BLaER1 (cell line): ENCODE results near the gene MSMP.

Source experiments
- H3K27ac ChIP-seq: shearing (Covaris generic); formaldehyde crosslinking; 2 replicates; pipeline ENCODE4 v1.8.1; 2022
- H3K27me3 ChIP-seq: shearing (Covaris generic); formaldehyde crosslinking; 2 replicates; pipeline ENCODE4 v1.8.1; 2022
- H3K36me3 ChIP-seq: shearing (Covaris generic); formaldehyde crosslinking; 2 replicates; pipeline ENCODE4 v1.8.1; 2022
- H3K4me1 ChIP-seq: shearing (Covaris generic); formaldehyde crosslinking; 2 replicates; pipeline ENCODE4 v1.8.1; 2022
- H3K4me2 ChIP-seq: shearing (Covaris generic); formaldehyde crosslinking; 2 replicates; pipeline ENCODE4 v1.8.1; 2022
- H3K4me3 ChIP-seq: shearing (Covaris generic); formaldehyde crosslinking; 2 replicates; pipeline ENCODE4 v1.8.1; 2022
- H3K9ac ChIP-seq: shearing (Covaris generic); formaldehyde crosslinking; 2 replicates; pipeline ENCODE4 v1.8.1; 2022
- H3K9me3 ChIP-seq: shearing (Covaris generic); formaldehyde crosslinking; 2 replicates; pipeline ENCODE4 v1.8.1; 2022
- H4K20me1 ChIP-seq: shearing (Covaris generic); formaldehyde crosslinking; 2 replicates; pipeline ENCODE4 v1.8.1; 2022
- Cebpa-rat ChIP-seq: shearing (Covaris generic); IDR thresholded peaks from 2 replicates; pipeline ENCODE4 v1.8.1; 2022

Gene MSMP

DNA sequence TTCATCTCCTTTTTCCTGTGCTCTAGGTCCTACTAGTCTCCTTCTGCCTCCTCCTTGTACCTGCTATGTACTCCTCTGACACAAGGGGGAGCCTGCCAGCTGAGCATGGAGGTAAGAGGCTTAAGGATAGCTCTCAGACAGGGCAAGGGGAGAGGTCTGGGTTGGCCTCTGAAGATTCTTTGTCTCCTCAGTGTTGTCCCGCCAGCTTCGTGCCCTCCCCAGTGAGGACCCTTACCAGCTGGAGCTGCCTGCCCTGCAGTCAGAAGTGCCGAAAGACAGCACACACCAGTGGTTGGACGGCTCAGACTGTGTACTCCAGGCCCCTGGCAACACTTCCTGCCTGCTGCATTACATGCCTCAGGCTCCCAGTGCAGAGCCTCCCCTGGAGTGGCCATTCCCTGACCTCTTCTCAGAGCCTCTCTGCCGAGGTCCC, 17.9 kb downstream of the MSMP start:
- no peak for TF ChIP-seq Cebpa-rat
- no peak overlapping the region for H3K4me3 ChIP-seq
- no peak overlapping the region; the same call in 1 of the 2 replicates for H3K9ac ChIP-seq
- H3K36me3 ChIP-seq: peaks cover 66% of the 10 kb centered on the region
- H3K4me2 ChIP-seq: no peak overlapping the region
- H3K27ac ChIP-seq: no peak overlapping the region
- H3K4me1 ChIP-seq: peaks cover 28% of the 10 kb centered on the region
- peaks cover 3% of the 10 kb centered on the region for H4K20me1 ChIP-seq
- no peaks in the 10 kb centered on the region for H3K27me3 ChIP-seq
- no peaks in the 10 kb centered on the region for H3K9me3 ChIP-seq

DNA sequence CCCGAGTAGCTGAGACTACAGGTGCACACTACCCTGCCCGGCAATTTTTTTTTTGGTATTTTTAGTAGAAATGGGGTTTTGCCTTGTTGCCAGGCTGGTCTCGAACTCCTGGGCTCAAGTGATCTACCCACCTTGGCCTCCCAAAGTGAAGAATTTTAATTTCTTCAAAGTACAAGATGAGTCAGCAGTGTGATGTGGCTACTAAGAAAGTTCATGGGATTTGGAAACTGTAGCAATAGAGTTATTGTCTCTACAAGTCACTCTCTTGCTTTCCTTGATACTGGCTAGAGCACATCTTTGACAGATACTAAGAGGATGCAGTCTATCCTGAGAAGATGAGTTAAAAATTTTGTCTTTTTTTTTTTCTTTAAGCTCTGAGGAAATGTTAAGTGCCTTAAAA, 20.0 kb downstream of the MSMP start:
- no peaks in the 10 kb centered on the region for H3K27me3 ChIP-seq
- peaks cover 24% of the 10 kb centered on the region for H4K20me1 ChIP-seq
- no peak overlapping the region for H3K4me3 ChIP-seq
- H3K27ac ChIP-seq: no peak overlapping the region
- peak overlapping the region; percentile 91 for H3K4me2 ChIP-seq
- H3K36me3 ChIP-seq: peaks cover 46% of the 10 kb centered on the region
- H3K9me3 ChIP-seq: no peaks in the 10 kb centered on the region
- 0 out of 2 replicates have a peak overlapping the region, but pooled peaks have one; percentile 0 for H3K9ac ChIP-seq
- no peak for TF ChIP-seq Cebpa-rat
- H3K4me1 ChIP-seq: peaks cover 49% of the 10 kb centered on the region

DNA sequence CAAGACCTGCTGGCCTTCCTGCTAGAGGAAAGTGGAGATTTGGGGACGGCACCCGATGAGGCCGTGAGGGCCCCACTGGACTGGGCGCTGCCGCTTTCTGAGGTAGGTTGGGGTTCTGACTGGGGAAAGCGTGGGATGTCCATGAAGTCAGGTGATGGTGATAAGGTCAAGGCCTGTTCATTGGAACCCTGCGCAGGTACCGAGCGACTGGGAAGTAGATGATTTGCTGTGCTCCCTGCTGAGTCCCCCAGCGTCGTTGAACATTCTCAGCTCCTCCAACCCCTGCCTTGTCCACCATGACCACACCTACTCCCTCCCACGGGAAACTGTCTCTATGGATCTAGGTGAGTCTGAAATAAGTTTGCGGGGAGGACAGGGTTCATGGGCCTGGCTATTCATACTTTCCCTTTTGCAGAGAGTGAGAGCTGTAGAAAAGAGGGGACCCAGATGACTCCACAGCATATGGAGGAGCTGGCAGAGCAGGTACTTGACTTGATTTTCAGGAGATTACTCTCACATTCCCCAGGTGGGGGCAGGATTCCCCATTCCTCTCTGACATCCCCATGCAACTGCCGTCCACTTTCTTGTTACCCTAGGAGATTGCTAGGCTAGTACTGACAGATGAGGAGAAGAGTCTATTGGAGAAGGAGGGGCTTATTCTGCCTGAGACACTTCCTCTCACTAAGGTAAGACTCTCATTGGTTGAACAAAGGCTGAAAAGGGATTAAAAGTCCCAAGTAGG, 21.1 kb downstream of the MSMP start:
- H3K4me1 ChIP-seq: peaks cover 57% of the 10 kb centered on the region
- peak overlapping the region; percentile 61 for H3K27ac ChIP-seq
- TF ChIP-seq Cebpa-rat: no peak
- peaks cover 36% of the 10 kb centered on the region for H4K20me1 ChIP-seq
- H3K9ac ChIP-seq: peak overlapping the region; percentile 88
- H3K27me3 ChIP-seq: no peaks in the 10 kb centered on the region
- no peaks in the 10 kb centered on the region for H3K9me3 ChIP-seq
- peak overlapping the region; percentile 91 for H3K4me2 ChIP-seq
- peaks cover 35% of the 10 kb centered on the region for H3K36me3 ChIP-seq
- H3K4me3 ChIP-seq: peak overlapping the region; percentile 89

DNA sequence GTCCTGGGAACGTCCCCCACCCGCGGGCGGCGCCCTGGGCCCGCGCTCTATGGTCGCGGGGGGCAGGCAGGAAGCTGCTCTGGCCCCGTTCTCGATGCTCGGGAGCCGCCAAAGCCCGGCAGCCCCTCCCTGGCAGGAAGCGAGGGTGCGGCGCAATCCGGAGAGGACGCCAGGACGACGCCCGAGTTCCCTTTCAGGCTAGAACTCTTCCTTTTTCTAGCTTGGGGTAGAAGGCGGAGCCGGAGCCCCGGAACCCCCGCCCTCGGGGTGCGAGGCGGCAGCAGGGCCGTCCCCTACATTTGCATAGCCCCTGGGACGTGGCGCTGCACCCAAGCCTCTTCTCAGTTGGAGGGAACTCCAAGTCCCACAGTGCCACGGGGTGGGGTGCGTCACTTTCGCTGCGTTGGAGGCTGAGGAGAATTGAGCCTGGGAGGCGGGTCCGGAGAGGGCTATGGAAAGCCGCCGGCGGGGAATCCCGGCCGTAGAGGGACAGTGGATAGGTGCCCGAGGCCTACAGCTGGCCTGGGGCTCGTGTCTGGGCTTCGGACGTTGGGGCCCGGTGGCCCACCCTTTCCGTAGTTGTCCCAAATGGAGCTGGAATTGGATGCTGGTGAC, 21.8 kb downstream of the MSMP start, which contains the start of the genes CREB3 and TLN1:
TSS of gene CREB3 (plus strand) at position 482 of the 615 bp plus-strand sequence. CDS start at position 589, 107 bp downstream.
TSS of gene TLN1 (minus strand) at position 11 of the 615 bp plus-strand sequence. CDS start 6,501 bp downstream, outside the sequence.
- no peaks in the 10 kb centered on the region for H3K9me3 ChIP-seq
- peaks cover 28% of the 10 kb centered on the region for H3K36me3 ChIP-seq
- no peak for TF ChIP-seq Cebpa-rat
- no peaks in the 10 kb centered on the region for H3K27me3 ChIP-seq
- H3K4me2 ChIP-seq: peak within 1 kb of the TSS; percentile 91
- peaks cover 58% of the 10 kb centered on the region for H3K4me1 ChIP-seq
- H3K27ac ChIP-seq: peak within 1 kb of the TSS; percentile 83
- peak within 1 kb of the TSS; percentile 88 for H3K9ac ChIP-seq
- peaks cover 42% of the 10 kb centered on the region for H4K20me1 ChIP-seq
- H3K4me3 ChIP-seq: peak within 1 kb of the TSS; percentile 89

DNA sequence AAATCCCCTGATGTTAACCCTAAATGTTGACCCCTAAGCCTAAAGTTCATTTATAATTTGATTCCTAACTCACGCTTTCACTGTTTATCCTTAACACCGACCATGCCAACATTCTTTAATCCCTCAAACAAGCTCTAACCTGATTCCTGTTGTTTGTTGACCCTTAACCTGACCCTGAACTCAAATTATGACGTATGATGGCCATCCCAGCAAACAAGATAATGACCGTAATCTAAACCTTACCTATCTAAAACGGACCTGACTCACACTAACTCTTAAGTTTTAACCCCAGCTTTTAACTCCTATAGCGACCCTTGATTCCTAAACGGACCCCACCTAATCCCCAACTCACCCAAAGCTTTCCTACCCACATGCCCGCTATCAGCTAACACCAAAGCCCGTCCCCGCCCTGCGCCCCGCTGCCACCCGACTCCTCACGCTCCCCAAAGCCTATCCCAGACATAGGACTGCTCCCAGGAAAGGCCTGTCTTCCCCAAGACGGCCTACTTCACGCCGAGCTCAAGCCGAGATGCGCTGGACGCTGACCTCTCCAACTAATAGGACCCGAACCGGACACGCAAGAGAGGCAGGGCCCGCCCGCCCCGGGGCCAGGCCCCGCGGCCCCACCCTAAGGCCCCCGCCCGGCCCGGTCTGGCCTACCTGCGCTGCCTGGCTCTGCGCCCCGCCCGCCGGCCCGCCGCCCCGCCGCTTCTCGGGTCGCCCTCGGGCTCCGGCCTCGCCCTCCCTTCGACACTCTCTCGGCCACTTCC, 22.5 kb downstream of the MSMP start:
- no peak for TF ChIP-seq Cebpa-rat
- no peaks in the 10 kb centered on the region for H3K27me3 ChIP-seq
- H3K4me3 ChIP-seq: peak overlapping the region; percentile 89
- H4K20me1 ChIP-seq: peaks cover 49% of the 10 kb centered on the region
- peak overlapping the region; percentile 91 for H3K4me2 ChIP-seq
- no peaks in the 10 kb centered on the region for H3K9me3 ChIP-seq
- peaks cover 65% of the 10 kb centered on the region for H3K4me1 ChIP-seq
- peaks cover 21% of the 10 kb centered on the region for H3K36me3 ChIP-seq
- peak overlapping the region; percentile 83 for H3K27ac ChIP-seq
- peak overlapping the region; percentile 88 for H3K9ac ChIP-seq

DNA sequence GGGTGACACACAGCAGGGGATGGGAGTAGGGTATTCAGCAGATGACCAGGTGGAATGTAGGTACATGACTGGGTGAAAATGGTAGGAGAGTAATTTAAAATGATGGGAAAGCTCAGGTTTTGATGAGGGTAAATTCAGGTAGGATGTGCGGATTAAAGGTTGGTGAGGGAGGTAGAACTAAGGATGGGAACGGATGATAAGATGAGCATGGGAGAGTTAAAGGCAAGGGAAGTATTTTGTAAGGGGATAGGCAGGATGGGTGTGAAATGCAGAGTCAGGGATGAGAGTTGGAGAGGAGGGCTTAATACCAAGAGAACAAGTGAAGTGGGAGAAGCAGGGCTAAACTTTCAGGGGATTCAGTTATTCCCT, 23.6 kb downstream of the MSMP start:
- Histone ChIP-seq H3K36me3 (peaks cover 23% of the 10 kb centered on the region), H3K9me3 (no peaks in the 10 kb centered on the region), H3K4me2 (peak overlapping the region; percentile 91), H3K9ac (peak overlapping the region; percentile 88), H3K27me3 (no peaks in the 10 kb centered on the region), H3K27ac (0 out of 2 replicates have a peak overlapping the region, but pooled peaks have one; percentile 83), H3K4me3 (peak overlapping the region; percentile 89), H4K20me1 (peaks cover 61% of the 10 kb centered on the region), H3K4me1 (peaks cover 71% of the 10 kb centered on the region)
- no peak for TF ChIP-seq Cebpa-rat

DNA sequence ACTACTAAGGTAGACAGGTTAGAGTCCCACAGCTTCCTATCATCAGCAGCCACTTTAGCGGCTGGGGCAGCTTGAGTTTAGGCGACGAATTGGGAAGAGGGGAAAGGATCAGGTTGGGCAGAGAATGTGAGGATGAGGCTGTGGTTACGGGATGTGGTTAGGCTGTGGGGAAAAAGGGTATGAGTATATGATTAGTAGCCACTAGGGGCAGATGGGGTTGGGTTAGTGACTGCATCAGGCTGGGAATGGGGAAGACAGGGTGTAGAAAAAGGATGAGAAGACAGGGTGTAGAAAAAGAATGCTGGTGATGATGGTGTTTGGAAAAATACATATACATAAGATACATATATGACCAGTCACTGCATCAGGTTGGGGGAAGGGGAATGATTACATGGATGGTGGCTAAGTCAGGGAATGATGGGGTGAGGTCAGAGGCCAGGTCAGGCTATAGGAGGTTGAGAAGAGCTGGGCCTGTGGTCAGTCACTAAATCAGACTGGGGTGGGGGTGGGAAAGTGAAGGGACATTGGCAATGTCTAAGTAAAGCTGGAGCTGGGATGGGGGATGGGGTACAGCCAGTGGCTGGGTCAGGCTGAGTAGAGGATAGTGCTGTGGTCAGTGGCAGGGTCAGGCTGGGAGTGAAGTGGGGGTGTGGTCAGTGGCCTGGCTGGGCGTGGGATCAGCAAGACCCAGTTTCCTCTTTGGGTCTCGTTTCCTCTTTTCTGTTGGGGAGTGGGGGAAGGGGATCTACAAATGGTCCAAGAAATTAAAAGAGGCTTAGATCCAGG, 24.2 kb downstream of the MSMP start:
- Histone ChIP-seq H3K4me1 (peaks cover 71% of the 10 kb centered on the region), H3K27me3 (no peaks in the 10 kb centered on the region), H3K9me3 (no peaks in the 10 kb centered on the region), H3K9ac (no peak overlapping the region), H4K20me1 (peaks cover 66% of the 10 kb centered on the region), H3K27ac (0 out of 2 replicates have a peak overlapping the region, but pooled peaks have one; percentile 83), H3K4me2 (peak overlapping the region; percentile 91), H3K4me3 (peak overlapping the region; percentile 89), H3K36me3 (peaks cover 23% of the 10 kb centered on the region)
- TF ChIP-seq Cebpa-rat: no peak

DNA sequence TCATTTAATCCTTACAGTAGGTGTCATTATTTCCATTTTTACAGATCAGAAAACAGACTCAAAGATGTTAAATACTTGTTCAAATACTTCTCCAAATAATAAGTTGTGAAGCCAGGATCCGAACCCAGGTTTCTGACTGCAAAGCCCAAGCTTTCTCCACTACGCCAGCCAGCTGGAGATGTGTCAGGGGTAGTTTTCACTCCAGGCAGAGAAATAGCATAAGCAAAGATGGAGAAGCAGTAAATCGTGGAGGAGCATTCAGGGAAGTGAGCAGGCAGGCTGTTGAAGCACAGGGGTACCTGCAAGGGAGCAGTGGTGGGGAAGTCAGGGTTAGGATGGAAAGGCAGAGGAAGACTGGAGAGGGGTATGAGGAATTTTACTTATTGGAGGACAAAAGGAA, 25.0 kb downstream of the MSMP start:
- Histone ChIP-seq H3K36me3 (peaks cover 25% of the 10 kb centered on the region), H3K4me1 (peaks cover 69% of the 10 kb centered on the region), H3K4me3 (peak overlapping the region; percentile 89), H3K27ac (peak overlapping the region; percentile 82; the same call in 1 of the 2 replicates), H3K4me2 (peak overlapping the region; percentile 91), H4K20me1 (peaks cover 71% of the 10 kb centered on the region), H3K27me3 (no peaks in the 10 kb centered on the region), H3K9ac (no peak overlapping the region; the same call in 1 of the 2 replicates), H3K9me3 (no peaks in the 10 kb centered on the region)
- TF ChIP-seq Cebpa-rat: no peak
